IMR-90 (cell line): ENCODE measurements around the gene CD55. TPM values are rescaled to one million over a fixed set of nuclear protein-coding genes. Genes with fewer than 3 reads are reported as not detected.
A peak's percentile ranks its signal among the peaks of the same experiment; 100 is the strongest.

Source experiments
- ATAC-seq: fragments of 200-7000 bp; cut with Tn5 transposase; 2 replicates; pipeline ENCODE4 v1.9.1; 2020; ENCODE audit warnings: low read depth, mild to moderate bottlenecking, moderate library complexity
- BruUV-seq: library from RNA; stranded (reverse); fragments of 400-500 nt; replicated peaks from 2 replicates; lab custom pipeline; 2021; lab: Mats Ljungman, UMichigan
- CTCF ChIA-PET: fragments of 300-600 bp; formaldehyde crosslinking; extraction: SDS; loops from one replicate; lab custom pipeline; 2021; ENCODE audit warnings: antibody characterized with exemption; lab: Yijun Ruan, JAX
- POLR2A ChIA-PET: fragments of 300-600 bp; sonication (Branson Sonifier 250); formaldehyde crosslinking; loops from one replicate; lab custom pipeline; 2022; ENCODE audit warnings: antibody characterized with exemption; ENCODE audit not compliant: unreplicated experiment; lab: Charles Lee
- DNase-seq: peaks from one replicate; pipeline ENCODE4 v3.0.0; 2013
- H2AFZ ChIP-seq: replicated peaks from 2 replicates; pipeline ENCODE3; 2013; ENCODE audit warnings: low read length, mild to moderate bottlenecking; ENCODE audit not compliant: poor library complexity
- H2AK5ac ChIP-seq: 2 replicates; pipeline ENCODE4 v1.6.1; 2013; ENCODE audit warnings: low read depth, low read length, inconsistent platforms
- H2AK9ac ChIP-seq: replicated peaks from 2 replicates; pipeline ENCODE3; 2013; ENCODE audit warnings: mild to moderate bottlenecking, low read depth, low read length, moderate library complexity; ENCODE audit not compliant: poor library complexity
- H2BK120ac ChIP-seq: 2 replicates; pipeline ENCODE4 v1.6.1; 2013; ENCODE audit warnings: low read depth, low read length, inconsistent platforms
- H2BK15ac ChIP-seq: 3 replicates; pipeline ENCODE4 v1.6.1; 2013; ENCODE audit warnings: low read depth, low read length, inconsistent platforms
- H2BK20ac ChIP-seq: 2 replicates; pipeline ENCODE4 v1.6.1; 2013; ENCODE audit warnings: low read depth, mild to moderate bottlenecking, inconsistent platforms, low read length, moderate library complexity
- H2BK5ac ChIP-seq: 2 replicates; pipeline ENCODE4 v1.6.1; 2013; ENCODE audit warnings: mild to moderate bottlenecking, low read depth, low read length, inconsistent platforms; ENCODE audit not compliant: poor library complexity, severe bottlenecking
- H3K14ac ChIP-seq: replicated peaks from 2 replicates; pipeline ENCODE4 v1.6.1; 2013; ENCODE audit warnings: low read depth, low read length, inconsistent platforms
- H3K18ac ChIP-seq: 2 replicates; pipeline ENCODE4 v1.6.1; 2013; ENCODE audit warnings: low read depth, low read length, control low read depth
- H3K23ac ChIP-seq: 2 replicates; pipeline ENCODE4 v1.6.1; 2013; ENCODE audit warnings: low read depth, low read length, inconsistent platforms
- H3K27ac ChIP-seq: 2 replicates; pipeline ENCODE4 v1.5.1; 2013; ENCODE audit warnings: mild to moderate bottlenecking, control low read depth, low read length; ENCODE audit not compliant: insufficient read depth
- H3K27me3 ChIP-seq: 2 replicates; pipeline ENCODE4 v1.6.1; 2013; ENCODE audit warnings: low read length; ENCODE audit not compliant: control insufficient read depth, insufficient read depth
- H3K36me3 ChIP-seq: 2 replicates; pipeline ENCODE4 v1.6.1; 2013; ENCODE audit warnings: low read length, mixed read lengths; ENCODE audit not compliant: control insufficient read depth, insufficient read depth
- H3K4ac ChIP-seq: 2 replicates; pipeline ENCODE4 v1.6.1; 2013; ENCODE audit warnings: low read depth, low read length, inconsistent platforms
- H3K4me1 ChIP-seq: 2 replicates; pipeline ENCODE4 v1.6.1; 2013; ENCODE audit warnings: low read length, mixed read lengths; ENCODE audit not compliant: control insufficient read depth, insufficient read depth
- H3K4me2 ChIP-seq: 2 replicates; pipeline ENCODE4 v1.6.1; 2013; ENCODE audit warnings: low read depth, mild to moderate bottlenecking, control low read depth, low read length, moderate library complexity
- H3K4me3 ChIP-seq: 2 replicates; pipeline ENCODE4 v1.5.1; 2013; ENCODE audit warnings: low read depth, mild to moderate bottlenecking, control low read depth, low read length, moderate library complexity; ENCODE audit not compliant: insufficient read depth
- H3K56ac ChIP-seq: 2 replicates; pipeline ENCODE4 v1.6.1; 2013; ENCODE audit warnings: low read length, inconsistent platforms; ENCODE audit not compliant: insufficient read depth; ENCODE audit errors: extremely low read depth
- H3K79me1 ChIP-seq, 2 experiments: 2 replicates each; pipeline ENCODE4 v1.6.1; 2013; ENCODE audit warnings: low read length in 2 of 2, inconsistent platforms in 1 of 2, low read depth in 1 of 2
- H3K9ac ChIP-seq: 2 replicates; pipeline ENCODE4 v1.6.1; 2013; ENCODE audit warnings: low read depth, low read length, control low read depth
- H3K9me1 ChIP-seq: 2 replicates; pipeline ENCODE4 v1.6.1; 2013; ENCODE audit warnings: low read length, inconsistent platforms; ENCODE audit not compliant: insufficient read depth
- H3K9me3 ChIP-seq: 2 replicates; pipeline ENCODE4 v1.6.1; 2013; ENCODE audit warnings: low read length; ENCODE audit not compliant: control insufficient read depth, insufficient read depth
- H4K20me1 ChIP-seq: 2 replicates; pipeline ENCODE4 v1.6.1; 2013; ENCODE audit warnings: low read length, inconsistent platforms; ENCODE audit not compliant: insufficient read depth
- H4K5ac ChIP-seq: 2 replicates; pipeline ENCODE4 v1.6.1; 2013; ENCODE audit warnings: mild to moderate bottlenecking, low read depth, low read length, control low read depth
- H4K8ac ChIP-seq, 2 experiments: 2 replicates each; pipeline ENCODE4 v1.6.1; 2013; ENCODE audit warnings: low read depth in 2 of 2, low read length in 2 of 2, control low read depth in 1 of 2, inconsistent platforms in 1 of 2
- H4K91ac ChIP-seq: 2 replicates; pipeline ENCODE4 v1.6.1; 2013; ENCODE audit warnings: low read depth, low read length, inconsistent platforms; ENCODE audit not compliant: insufficient read depth
- BHLHE40 ChIP-seq: fragments of 150-350 bp; IDR thresholded peaks from 2 replicates; pipeline ENCODE4 v1.6.1; 2016; ENCODE audit warnings: mild to moderate bottlenecking, low read depth, low read length
- FOS ChIP-seq: fragments of 150-350 bp; IDR thresholded peaks from 2 replicates; pipeline ENCODE4 v1.6.1; 2016; ENCODE audit warnings: low read depth, low read length
- MAZ ChIP-seq: IDR thresholded peaks from 2 replicates; pipeline ENCODE4 v1.6.1; 2012; ENCODE audit warnings: low read depth, mild to moderate bottlenecking, low read length, improper control_type of control experiment, moderate library complexity, borderline replicate concordance
- WGBS, 2 experiments: methylation state at CpG; one replicate each; pipeline versions ENCODE4 v1.1.5 to v1.1.7; 2013; ENCODE audit warnings: missing lambda C conversion rate in 2 of 2; ENCODE audit not compliant: insufficient read length in 1 of 2; ENCODE audit errors: extremely low coverage in 2 of 2; 5-methylcytosine and 5-hydroxymethylcytosine counted together
- dilution Hi-C: fragments of 300-500 bp; cut with HindIII; formaldehyde crosslinking; loops from one replicate; pipeline ENCODE4 v1.14.3; 2018; ENCODE audit warnings: low sequenced_read_pairs; ENCODE audit not compliant: unreplicated experiment
- in situ Hi-C: fragments of 300-500 bp; cut with MboI; formaldehyde crosslinking; loops from 3 replicates; pipeline ENCODE4 v1.14.3; 2019; ENCODE audit warnings: low sequenced_read_pairs, inconsistent platforms, mixed read lengths
- intact Hi-C: fragments of 100-400 bp; cut with micrococcal nuclease; formaldehyde crosslinking; loops from 2 replicates; pipeline ENCODE4 v1.10.0; 2022
- polyA plus RNA-seq, 3 experiments: library from polyadenylated mRNA; depleted of rRNA; stranded (reverse); fragments of >200 nt; gene quantifications; 2 replicates each; pipeline ENCODE4 v1.2.3, GENCODE V29; 2012; ENCODE audit warnings: low replicate concordance in 1 of 3
- total RNA-seq: library from RNA; depleted of rRNA; stranded (reverse); fragments of >200 nt; gene quantifications from 2 replicates; pipeline ENCODE4 v1.2.3, GENCODE V29; 2012

The CD55 gene
- total and polyA plus RNA-seq, 2 of the 4 experiments (the other 2 are of a cell fraction): 6.6 to 11.5 TPM

DNA sequence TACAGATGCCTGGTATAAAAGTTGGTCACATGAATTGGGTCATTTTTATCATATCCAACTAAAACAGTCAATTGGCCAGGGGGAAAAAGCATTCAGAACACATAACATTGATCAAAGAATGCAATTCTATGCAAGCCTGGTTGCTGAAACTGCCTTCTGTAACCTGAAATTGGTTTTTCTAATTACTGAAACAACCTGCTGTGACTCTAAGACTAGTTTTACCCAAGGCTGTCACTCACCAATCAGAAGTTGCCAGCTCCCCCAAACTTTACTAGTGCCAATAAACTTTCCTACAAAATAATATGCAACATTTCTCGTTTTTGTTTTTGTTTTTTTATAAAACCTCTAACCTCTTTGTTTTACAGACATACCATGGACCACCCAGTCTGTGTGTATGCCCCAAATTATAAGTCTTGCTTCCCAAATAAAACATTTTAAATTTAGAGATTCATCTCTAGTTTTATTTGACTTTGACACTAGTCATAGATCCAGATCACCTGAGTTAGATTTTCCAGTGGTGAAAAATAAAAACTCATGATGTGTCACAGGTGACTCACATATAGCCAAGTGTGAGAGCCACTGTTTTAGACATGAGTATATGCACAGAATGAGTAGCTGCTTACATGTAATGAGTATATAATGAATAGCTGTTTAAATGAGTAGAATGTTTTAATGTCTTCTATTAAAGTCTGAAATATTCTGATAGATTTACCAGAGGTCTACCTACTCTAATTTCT lies 68.4 kb downstream of the CD55 start:
- H3K9me1 ChIP-seq: no peaks in the 10 kb centered on the region
- H2BK20ac ChIP-seq: no peak overlapping the region
- H3K23ac ChIP-seq: no peak overlapping the region
- no peak overlapping the region for H4K5ac ChIP-seq
- H3K9ac ChIP-seq: no peak overlapping the region
- H2AK5ac ChIP-seq: no peak overlapping the region
- H3K4me2 ChIP-seq: no peak overlapping the region
- dilution Hi-C loops: no loop called here
- H4K8ac ChIP-seq: no peak overlapping the region
- H3K4ac ChIP-seq: no peak overlapping the region
- H3K4me1 ChIP-seq: peaks cover 2% of the 10 kb centered on the region; the same call in 1 of the 2 replicates
- H2BK5ac ChIP-seq: no peak overlapping the region
- no peaks in the 10 kb centered on the region for H3K36me3 ChIP-seq
- no peak overlapping the region for H4K91ac ChIP-seq
- TF ChIP-seq BHLHE40 (peak; percentile 50; the same call in 1 of the 2 replicates), FOS (peak; percentile 71), MAZ (no peak)
- H3K79me1 ChIP-seq: no peaks in the 10 kb centered on the region; a peak in 1 of 4 replicates
- H2BK15ac ChIP-seq: no peak overlapping the region
- H2AK9ac ChIP-seq: no peak overlapping the region
- no peak overlapping the region for H2BK120ac ChIP-seq
- peak overlapping the region; percentile 49; the same call in 1 of the 2 replicates for H3K18ac ChIP-seq
- H4K20me1 ChIP-seq: no peaks in the 10 kb centered on the region
- no peak overlapping the region for H3K27ac ChIP-seq
- WGBS, 2 experiments: no CpG with 5 or more reads among the region's 1 CpG
- H3K56ac ChIP-seq: no peak overlapping the region
- BruUV-seq: no TSS peak
- H3K14ac ChIP-seq: no peak overlapping the region
- H3K27me3 ChIP-seq: no peaks in the 10 kb centered on the region
- H3K9me3 ChIP-seq: no peaks in the 10 kb centered on the region
- H2AFZ ChIP-seq: no peak overlapping the region
- intact Hi-C loops: loop anchor here (5.0 kb wide), 1 partner anchor 148 kb away; no protein-coding TSS in a partner anchor
- no peak overlapping the region for H3K4me3 ChIP-seq
- ChIA-PET CTCF (no interaction called here), POLR2A (no interaction called here)
- DNase-seq (peak; percentile 76), ATAC-seq (no peak)
- in situ Hi-C loops: no loop called here
